ENCODE results near the gene HECTD4. TPM values are rescaled to one million over a fixed set of nuclear protein-coding genes. Genes with fewer than 3 reads are reported as not detected.
"Not testable (repeated sequence)": the region's sequence is repeated elsewhere in the genome, so short reads cannot be mapped to it uniquely, and the experiment has no call there.

Gene HECTD4
- total RNA-seq, 2 donors from 2014 or later, result 23.3 to 45.2 TPM

DNA sequence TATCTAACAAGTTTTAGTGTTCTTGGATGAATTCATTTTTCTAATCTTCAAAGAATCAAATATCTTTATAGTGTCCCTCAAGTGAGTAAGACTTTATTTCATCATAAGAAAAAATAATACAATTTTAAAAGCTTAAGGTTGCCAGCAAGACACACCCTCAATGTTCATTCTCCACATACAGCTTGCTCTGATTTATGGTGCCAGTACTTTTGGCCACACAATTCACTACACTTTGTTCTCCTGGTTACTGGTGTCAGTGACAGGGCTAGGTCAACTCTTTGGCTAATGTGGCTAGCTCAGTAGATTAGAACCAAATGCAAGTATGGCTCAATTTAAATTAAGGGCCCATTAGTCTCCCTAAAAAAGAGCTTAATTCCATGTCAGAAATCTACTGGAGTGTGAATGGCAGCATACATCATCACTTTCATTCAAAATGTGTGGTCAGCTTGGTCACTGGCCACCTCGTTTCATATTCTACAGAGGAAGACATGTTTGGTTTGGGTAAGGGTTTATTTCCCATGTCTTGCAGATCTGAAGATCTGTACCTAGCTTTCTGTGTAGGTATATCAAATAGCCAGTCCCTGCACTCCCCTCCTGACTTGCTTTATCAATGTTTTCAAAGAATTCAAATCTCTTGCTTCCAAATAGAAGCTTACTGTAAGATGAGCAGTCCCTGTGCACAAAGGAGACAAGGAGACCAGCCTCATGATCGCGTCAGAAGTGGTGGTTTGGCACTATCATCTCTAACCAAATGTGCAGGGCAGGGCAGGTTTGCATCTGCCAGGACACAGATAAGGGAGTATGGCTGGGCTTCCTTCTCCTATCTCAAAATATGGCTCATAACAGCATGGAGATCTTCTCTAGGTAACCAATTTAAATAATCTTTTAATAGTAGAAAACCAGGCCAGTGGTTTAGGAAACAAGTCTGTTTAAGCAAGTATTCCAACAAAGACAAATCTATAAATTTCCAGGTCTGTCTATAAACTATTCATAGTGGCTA lies 31.3 kb downstream of the HECTD4 start:
- WGBS, 2 donors, result 69 to 72% methylated on average over 3 of the region's 3 CpGs
- intact Hi-C loops (cut with DNase I), result no loop called here

DNA sequence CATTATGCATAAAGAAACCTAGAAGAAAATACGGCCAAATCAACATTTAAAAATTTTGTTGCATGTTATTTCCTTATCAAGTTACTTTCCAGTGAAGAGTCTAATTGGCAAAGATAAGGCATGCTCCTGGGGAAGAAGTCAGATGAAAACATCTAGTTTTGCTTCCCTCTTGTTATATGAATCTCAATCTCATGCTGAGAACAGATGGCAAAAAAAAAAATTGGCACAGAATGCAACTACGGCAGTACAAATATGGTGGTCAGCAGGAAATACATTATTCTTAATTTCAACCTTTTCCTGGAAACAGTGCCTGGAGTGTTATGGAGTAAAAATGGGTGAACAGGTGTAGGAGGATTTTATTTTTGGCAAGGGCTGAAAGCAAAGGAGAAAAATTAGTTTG lies 32.8 kb downstream of the HECTD4 start:
- Histone ChIP-seq H3K27me3 (no peaks in the 10 kb centered on the region), H3K4me1 (no peaks in the 10 kb centered on the region), H3K36me3 (replicated peaks in 1 of 2; ENCODE audit: insufficient read depth in 1 of 2, low read depth in 2 of 2) (no peaks in the 10 kb centered on the region), H3K9me3 (no peaks in the 10 kb centered on the region), H3K4me3 (no peak overlapping the region), H3K27ac (no peak overlapping the region)
- ATAC-seq (no peak), DNase-seq (no peak)
- 70 to 73% methylated on average over 2 of the region's 2 CpGs for WGBS, 2 donors
- no peak for TF ChIP-seq POLR2A (IDR thresholded peaks at IDR 0.05)
- TF ChIP-seq, protein P1, sequence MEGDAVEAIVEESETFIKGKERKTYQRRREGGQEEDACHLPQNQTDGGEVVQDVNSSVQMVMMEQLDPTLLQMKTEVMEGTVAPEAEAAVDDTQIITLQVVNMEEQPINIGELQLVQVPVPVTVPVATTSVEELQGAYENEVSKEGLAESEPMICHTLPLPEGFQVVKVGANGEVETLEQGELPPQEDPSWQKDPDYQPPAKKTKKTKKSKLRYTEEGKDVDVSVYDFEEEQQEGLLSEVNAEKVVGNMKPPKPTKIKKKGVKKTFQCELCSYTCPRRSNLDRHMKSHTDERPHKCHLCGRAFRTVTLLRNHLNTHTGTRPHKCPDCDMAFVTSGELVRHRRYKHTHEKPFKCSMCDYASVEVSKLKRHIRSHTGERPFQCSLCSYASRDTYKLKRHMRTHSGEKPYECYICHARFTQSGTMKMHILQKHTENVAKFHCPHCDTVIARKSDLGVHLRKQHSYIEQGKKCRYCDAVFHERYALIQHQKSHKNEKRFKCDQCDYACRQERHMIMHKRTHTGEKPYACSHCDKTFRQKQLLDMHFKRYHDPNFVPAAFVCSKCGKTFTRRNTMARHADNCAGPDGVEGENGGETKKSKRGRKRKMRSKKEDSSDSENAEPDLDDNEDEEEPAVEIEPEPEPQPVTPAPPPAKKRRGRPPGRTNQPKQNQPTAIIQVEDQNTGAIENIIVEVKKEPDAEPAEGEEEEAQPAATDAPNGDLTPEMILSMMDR (IDR thresholded peaks at IDR 0.05), result no peak
- intact Hi-C loops (cut with DNase I), result no loop called here

More for the DNA sequence above, 31.3 kb downstream of the HECTD4 start:
- DNase-seq, result no peak
- Histone ChIP-seq H3K9me3 (no peaks in the 10 kb centered on the region), H3K27me3 (no peaks in the 10 kb centered on the region), H3K27ac (no peak overlapping the region), H3K4me1 (no peaks in the 10 kb centered on the region), H3K4me3 (no peak overlapping the region), H3K36me3 (replicated peaks in 1 of 2; ENCODE audit: insufficient read depth in 1 of 2, low read depth in 2 of 2) (no peaks in the 10 kb centered on the region)
- TF ChIP-seq, protein P1 (IDR thresholded peaks at IDR 0.05), result no peak
- TF ChIP-seq POLR2A (IDR thresholded peaks at IDR 0.05), result no peak
- ATAC-seq, result no peak

DNA sequence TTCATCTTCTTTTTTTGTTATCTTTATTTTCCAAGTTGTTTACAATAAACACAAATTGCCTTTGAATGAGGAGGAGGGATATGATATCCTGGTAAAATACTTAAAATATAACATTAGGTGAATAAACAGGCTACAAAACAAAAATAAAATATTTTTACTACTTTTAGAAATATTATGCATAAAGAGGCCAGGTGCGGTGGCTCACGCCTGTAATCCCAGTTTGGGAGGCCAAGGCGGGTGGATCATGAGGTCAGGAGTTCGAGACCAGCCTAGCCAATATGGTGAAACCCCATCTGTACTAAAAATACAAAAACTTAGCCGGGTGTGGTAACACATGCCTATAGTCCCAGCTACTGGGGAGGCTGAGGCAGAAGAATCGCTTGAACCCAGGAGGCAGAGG lies 33.3 kb downstream of the HECTD4 start:
- H3K4me1 ChIP-seq; H3K27me3 ChIP-seq; ATAC-seq; H3K27ac ChIP-seq; H3K4me3 ChIP-seq; H3K36me3 ChIP-seq (replicated peaks in 1 of 2; ENCODE audit: insufficient read depth in 1 of 2, low read depth in 2 of 2); intact Hi-C loops (cut with DNase I); H3K9me3 ChIP-seq; DNase-seq: not testable (repeated sequence)
- WGBS, 2 donors, result 90 to 96% methylated on average over 6 of the region's 6 CpGs

DNA sequence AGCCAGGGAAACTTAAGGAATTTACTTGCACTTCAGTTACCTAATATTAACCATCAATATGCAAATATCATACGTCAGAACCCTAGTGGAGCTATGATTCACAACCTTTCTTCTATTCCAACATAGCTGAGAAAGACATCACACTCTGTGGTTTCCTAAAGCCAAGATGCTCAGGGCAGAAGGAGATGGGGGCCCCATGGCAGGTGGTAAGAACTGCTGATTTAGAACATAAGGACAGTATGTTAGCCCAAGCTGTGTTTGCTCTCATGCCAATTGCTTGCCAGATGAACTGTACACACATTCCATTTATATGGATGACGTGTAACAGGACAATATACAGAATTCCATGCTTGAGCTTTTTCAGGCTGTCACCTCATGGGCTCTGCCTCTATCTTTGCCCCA lies 34.6 kb downstream of the HECTD4 start:
- 64 to 76% methylated on average over 2 of the region's 2 CpGs for WGBS, 2 donors
- Histone ChIP-seq H3K27ac (no peak overlapping the region), H3K4me3 (no peak overlapping the region), H3K27me3 (no peaks in the 10 kb centered on the region), H3K4me1 (no peaks in the 10 kb centered on the region), H3K36me3 (replicated peaks in 1 of 2; ENCODE audit: insufficient read depth in 1 of 2, low read depth in 2 of 2) (no peaks in the 10 kb centered on the region), H3K9me3 (no peaks in the 10 kb centered on the region)
- no peak for ATAC-seq
- DNase-seq, result no peak
- TF ChIP-seq, protein P1 (IDR thresholded peaks at IDR 0.05), result no peak
- no peak for TF ChIP-seq POLR2A (IDR thresholded peaks at IDR 0.05)
- intact Hi-C loops (cut with DNase I), result no loop called here

DNA sequence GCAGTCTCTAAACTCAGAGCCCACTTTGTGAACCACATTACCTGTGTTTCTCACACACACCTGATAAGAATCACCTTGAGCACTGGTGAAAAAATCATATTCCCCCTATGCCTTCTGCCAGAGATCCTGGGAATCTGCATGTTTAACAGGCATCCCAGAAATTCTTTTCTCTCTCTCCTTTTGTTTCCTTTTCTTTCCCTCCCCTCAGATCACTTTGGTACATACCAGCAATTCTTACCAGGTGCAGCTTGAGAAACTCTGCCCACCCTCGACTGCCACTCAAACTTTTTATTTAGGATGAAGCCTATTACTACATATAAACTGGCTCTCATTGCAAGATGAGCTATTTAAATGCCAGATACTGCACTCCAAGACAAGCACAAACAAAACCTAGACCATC lies 36.0 kb downstream of the HECTD4 start:
- no peak for ATAC-seq
- H3K4me1 ChIP-seq, result peaks cover 5% of the 10 kb centered on the region
- DNase-seq, result no peak
- H3K27me3 ChIP-seq, result no peaks in the 10 kb centered on the region
- 64 to 72% methylated on average over 1 of the region's 1 CpG for whole genome bisulfite sequencing, 2 donors
- no peak overlapping the region for H3K4me3 ChIP-seq
- H3K36me3 ChIP-seq (replicated peaks in 1 of 2; ENCODE audit: insufficient read depth in 1 of 2, low read depth in 2 of 2), result no peaks in the 10 kb centered on the region
- no peaks in the 10 kb centered on the region for H3K9me3 ChIP-seq
- TF ChIP-seq POLR2A (IDR thresholded peaks at IDR 0.05), result no peak
- TF ChIP-seq, protein P1 (IDR thresholded peaks at IDR 0.05), result no peak
- intact Hi-C loops (cut with DNase I), result no loop called here
- no peak overlapping the region for H3K27ac ChIP-seq

Measured in body of pancreas (tissue), 4 donors.